Brain microvascular endothelial cell (primary cell): ENCODE data around the gene ZFPM1.

Source experiments
- DNase-seq: peaks from one replicate; pipeline ENCODE4 v3.0.0-alpha.2; 2020
- H3K27ac ChIP-seq: fragments of 250-450 bp; sonication (Bioruptor Pico); 2 replicates; pipeline ENCODE4 v1.5.1; 2020; ENCODE audit warnings: mild to moderate bottlenecking, moderate library complexity
- H3K27me3 ChIP-seq: fragments of 250-450 bp; sonication (Bioruptor Pico); replicated peaks from 2 replicates; pipeline ENCODE4 v1.5.1; 2020; ENCODE audit warnings: mild to moderate bottlenecking
- H3K36me3 ChIP-seq: fragments of 250-450 bp; sonication (Bioruptor Pico); replicated peaks from 2 replicates; pipeline ENCODE4 v1.5.1; 2020; ENCODE audit warnings: mild to moderate bottlenecking
- H3K4me3 ChIP-seq: 2 replicates; pipeline ENCODE4 v1.5.1; 2011; ENCODE audit warnings: low read depth, mild to moderate bottlenecking, control low read depth, low read length, moderate library complexity
- CTCF ChIP-seq: IDR thresholded peaks from 2 replicates; pipeline ENCODE4 v1.5.1; 2011; ENCODE audit warnings: low read depth, mild to moderate bottlenecking, moderate library complexity, low read length, control low read depth, inconsistent platforms; ENCODE audit errors: missing control alignments
- in situ Hi-C: cut with HindIII; loops from 2 replicates; pipeline ENCODE4 v1.10.0; 2017; ENCODE audit warnings: low sequenced_read_pairs, low pct_ligation_motif_present

ZFPM1 gene

GRCh38 chr16:88519240-88519639 is 66.2 kb downstream of the ZFPM1 start:
- in situ Hi-C loops, result no loop called here
- Histone ChIP-seq H3K27ac (no peak overlapping the region), H3K27me3 (no peaks in the 10 kb centered on the region), H3K4me3 (no peak overlapping the region), H3K36me3 (no peaks in the 10 kb centered on the region)
- TF ChIP-seq CTCF, result no peak
- no peak for DNase-seq

- H3K27me3 ChIP-seq, result no peaks in the 10 kb centered on the region
- DNase-seq, result no peak
- no peaks in the 10 kb centered on the region for H3K36me3 ChIP-seq
- in situ Hi-C loops, result no loop called here
- H3K4me3 ChIP-seq, result no peak overlapping the region
- no peak for TF ChIP-seq CTCF
- no peak overlapping the region for H3K27ac ChIP-seq
Observed at GRCh38 chr16:88519938-88520653, 67.0 kb downstream of the ZFPM1 start.

- Histone ChIP-seq H3K27me3 (no peaks in the 10 kb centered on the region), H3K36me3 (no peaks in the 10 kb centered on the region), H3K27ac (no peak overlapping the region), H3K4me3 (no peak overlapping the region)
- no peak for TF ChIP-seq CTCF
- in situ Hi-C loops, result no loop called here
- DNase-seq, result no peak
Observed at GRCh38 chr16:88521674-88522073, 68.6 kb downstream of the ZFPM1 start.

GRCh38 chr16:88522276-88522949 is 69.3 kb downstream of the ZFPM1 start:
- in situ Hi-C loops, result no loop called here
- Histone ChIP-seq H3K36me3 (no peaks in the 10 kb centered on the region), H3K27me3 (no peaks in the 10 kb centered on the region), H3K4me3 (no peak overlapping the region), H3K27ac (no peak overlapping the region)
- TF ChIP-seq CTCF, result no peak
- DNase-seq, result no peak

- in situ Hi-C loops, result no loop called here
- Histone ChIP-seq H3K4me3 (no peak overlapping the region), H3K27ac (no peak overlapping the region), H3K36me3 (no peaks in the 10 kb centered on the region), H3K27me3 (no peaks in the 10 kb centered on the region)
- no peak for DNase-seq
- TF ChIP-seq CTCF, result no peak
Observed at GRCh38 chr16:88523309-88524161, 70.5 kb downstream of the ZFPM1 start.
